ENCODE measurements around the gene WDR70. TPM values are rescaled to one million over a fixed set of nuclear protein-coding genes. Genes with fewer than 3 reads are reported as not detected.

The WDR70 gene
- total and polyA plus RNA-seq, 2 of the 8 experiments (the other 6 are each of a cell fraction or from before 2014, with no cell fraction given), result 10.6 to 37.4 TPM

DNA sequence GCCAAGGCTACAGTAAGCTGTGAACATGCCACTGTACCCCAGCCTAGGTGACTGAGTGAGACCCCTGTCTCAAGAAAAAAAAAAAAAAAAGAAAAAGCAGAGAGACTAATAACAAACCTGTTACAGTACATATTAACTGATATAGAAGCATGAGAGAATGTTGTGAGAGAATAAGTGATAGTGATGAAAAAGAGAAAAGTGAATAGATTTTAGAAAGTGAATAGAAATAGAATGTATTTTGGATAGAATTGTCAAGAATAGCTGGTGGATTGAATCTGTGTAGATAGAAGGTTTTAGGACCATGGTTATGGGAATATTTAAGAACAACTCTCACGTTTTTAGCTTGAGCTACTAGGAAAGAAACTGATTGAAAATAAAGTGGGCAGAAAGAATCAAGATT lies 135.8 kb downstream of the WDR70 start:
- Histone ChIP-seq H3K9ac (replicated peaks in 1 of 4; ENCODE audit: extremely low read depth in 1 of 4, low read depth in 3 of 4, low read length in 3 of 4) (no peak overlapping the region), H2AFZ (ENCODE audit: low read length) (no peak overlapping the region), H2BK12ac (ENCODE audit: low read depth, low read length) (no peak overlapping the region), H4K91ac (replicated peaks; ENCODE audit: insufficient read length, low read length) (no peak overlapping the region), H2BK20ac (ENCODE audit: low read length) (no peak overlapping the region), H3K23me2 (ENCODE audit: low read depth, low read length) (no peaks in the 10 kb centered on the region; the same call in 1 of the 2 replicates), H4K20me1 (replicated peaks in 1 of 2; ENCODE audit: control insufficient read depth in 1 of 2, insufficient read depth in 2 of 2, low read length in 2 of 2) (peaks cover 0 to 3% of the 10 kb centered on the region in 2 experiments), H2BK15ac (ENCODE audit: low read length) (no peak overlapping the region), H2BK5ac (ENCODE audit: low read depth, low read length) (no peak overlapping the region), H3K4me2 (ENCODE audit: insufficient read depth in 1 of 2, low read depth in 2 of 2, low read length in 2 of 2) (no peak overlapping the region), H3K9me3 (ENCODE audit: insufficient read depth in 2 of 2, low read depth in 1 of 2, low read length in 1 of 2) (peaks cover 6 to 9% of the 10 kb centered on the region in 2 experiments; a peak in 3 of 4 replicates), H3K79me1 (ENCODE audit: low read depth, low read length) (no peaks in the 10 kb centered on the region), H4K5ac (ENCODE audit: insufficient read length, low read depth, low read length) (no peak overlapping the region), H3K4me1 (replicated peaks in 1 of 4; ENCODE audit: control insufficient read depth in 3 of 4, insufficient read depth in 4 of 4, low read length in 3 of 4) (no peaks in the 10 kb centered on the region), H3K18ac (ENCODE audit: extremely low read depth, low read length) (no peak overlapping the region), H3K79me2 (ENCODE audit: control insufficient read depth in 1 of 2, insufficient read depth in 2 of 2, low read length in 2 of 2) (no peaks in the 10 kb centered on the region), H2AK5ac (ENCODE audit: low read depth, low read length) (no peak overlapping the region), H2BK120ac (replicated peaks; ENCODE audit: low read depth, low read length) (no peak overlapping the region), H3K36me3 (ENCODE audit: control insufficient read depth in 2 of 4, insufficient read depth in 4 of 4, low read length in 3 of 4) (peaks cover 0 to 6% (median 0%) of the 10 kb centered on the region in 4 experiments; a peak in 2 of 8 replicates), H3K4me3 (ENCODE audit: extremely low read depth in 1 of 4, insufficient read depth in 2 of 4, low read depth in 3 of 4, low read length in 4 of 4) (no peak overlapping the region), H4K8ac (ENCODE audit: extremely low read depth, insufficient read depth, low read length) (no peak overlapping the region), H3K4ac (replicated peaks; ENCODE audit: insufficient read length, low read depth, low read length) (no peak overlapping the region), H3K14ac (ENCODE audit: insufficient read length) (no peak overlapping the region), H3K27me3 (replicated peaks in 1 of 4; ENCODE audit: control insufficient read depth in 3 of 4, extremely low read depth in 1 of 4, insufficient read depth in 3 of 4, low read length in 3 of 4) (no peaks in the 10 kb centered on the region), H3K56ac (replicated peaks; ENCODE audit: insufficient read length, low read depth, low read length) (no peak overlapping the region), H3K27ac (ENCODE audit: low read depth, low read length) (no peak overlapping the region), H3K23ac (ENCODE audit: insufficient read length) (no peak overlapping the region)
- TF ChIP-seq POLR2A (IDR thresholded peaks at IDR 0.05; ENCODE audit: control extremely low read depth in 1 of 2, low read depth in 2 of 2, low read length in 2 of 2) (no peak), CBX8 (IDR thresholded peaks at IDR 0.05; ENCODE audit: borderline replicate concordance, low read depth, low read length) (no peak), CEBPB (IDR thresholded peaks at IDR 0.05; ENCODE audit: low read depth, low read length) (no peak), RNF2 (IDR thresholded peaks at IDR 0.05; ENCODE audit: borderline replicate concordance, low read depth, low read length, missing control alignments, poor library complexity, severe bottlenecking) (no peak), EZH2 (IDR thresholded peaks at IDR 0.05; ENCODE audit: low read depth, low read length, severe bottlenecking) (no peak), KDM1A (IDR thresholded peaks at IDR 0.05; ENCODE audit: borderline replicate concordance, low read length) (no peak), NRF1 (IDR thresholded peaks at IDR 0.05; ENCODE audit: low read depth, low read length) (no peak), RXRA (IDR thresholded peaks at IDR 0.05; ENCODE audit: insufficient read depth, low read depth, low read length) (no peak), EP300 (IDR thresholded peaks at IDR 0.05; ENCODE audit: borderline replicate concordance in 1 of 2, low read depth in 2 of 2, low read length in 2 of 2) (no peak), BCL11A (IDR thresholded peaks at IDR 0.05; ENCODE audit: low read depth in 2 of 2, low read length in 2 of 2) (no peak), TAF1 (IDR thresholded peaks at IDR 0.05; ENCODE audit: low read depth, low read length) (no peak), TEAD4 (IDR thresholded peaks at IDR 0.05; ENCODE audit: low read depth, low read length) (no peak)
- TF ChIP-seq, protein P1, sequence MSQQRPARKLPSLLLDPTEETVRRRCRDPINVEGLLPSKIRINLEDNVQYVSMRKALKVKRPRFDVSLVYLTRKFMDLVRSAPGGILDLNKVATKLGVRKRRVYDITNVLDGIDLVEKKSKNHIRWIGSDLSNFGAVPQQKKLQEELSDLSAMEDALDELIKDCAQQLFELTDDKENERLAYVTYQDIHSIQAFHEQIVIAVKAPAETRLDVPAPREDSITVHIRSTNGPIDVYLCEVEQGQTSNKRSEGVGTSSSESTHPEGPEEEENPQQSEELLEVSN (IDR thresholded peaks at IDR 0.05), result no peak
- FAIRE-seq (no peak), DNase-seq (ENCODE audit: low read depth in 1 of 2, low spot score in 2 of 2) (no peak)
- ChIA-PET CTCF (ENCODE audit: partially characterized antibody) (interaction anchor here (0.6 to 1.1 kb wide), 3 partner anchors 39 to 303 kb away, joined by 3 to 4 read pairs (median 3); no protein-coding TSS in a partner anchor), POLR2A (ENCODE audit: partially characterized antibody) (interaction anchor here (0.6 kb wide), 1 partner anchor 260 kb away, joined by 4 read pairs; no protein-coding TSS in a partner anchor)
- WGBS, 2 experiments (ENCODE audit: extremely low coverage in 1 of 2, insufficient coverage in 1 of 2, insufficient read length in 1 of 2, insufficient replicate concordance in 2 of 2, low coverage in 1 of 2, low lambda C conversion rate in 2 of 2, missing lambda C conversion rate in 1 of 2), result 87% methylated on average over 1 of the region's 1 CpG; no CpG with 5 or more reads in 1 of the 2 experiments
